CD1c-positive myeloid dendritic cell (primary cell): Measurements from ENCODE around the gene WFDC12.

Experiments
- DNase-seq: peaks from one replicate; pipeline ENCODE4 v3.0.0-alpha.2; 2016; ENCODE audit errors: extremely low spot score

WFDC12 gene

DNA sequence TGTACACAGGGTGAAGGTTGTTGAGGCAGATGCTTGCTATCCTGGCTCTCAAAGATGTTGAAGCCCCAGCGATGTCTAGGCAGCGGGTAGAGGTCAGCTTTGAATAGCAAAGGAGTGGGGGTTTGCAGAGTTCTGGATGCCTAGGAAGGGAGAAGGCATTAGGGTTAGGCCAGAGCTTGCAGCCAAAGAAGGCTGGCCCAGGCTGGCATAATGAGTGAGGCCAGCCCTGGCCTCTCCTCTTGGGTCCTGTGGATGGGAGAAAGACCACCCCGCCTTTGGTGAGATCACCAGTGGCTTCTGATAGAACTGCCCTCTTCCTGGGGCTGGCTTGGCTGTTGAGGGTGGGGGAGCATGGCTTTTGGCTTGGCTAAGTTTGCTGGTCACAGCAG is 8.9 kb downstream of the WFDC12 start:
- DNase-seq: no peak

DNA sequence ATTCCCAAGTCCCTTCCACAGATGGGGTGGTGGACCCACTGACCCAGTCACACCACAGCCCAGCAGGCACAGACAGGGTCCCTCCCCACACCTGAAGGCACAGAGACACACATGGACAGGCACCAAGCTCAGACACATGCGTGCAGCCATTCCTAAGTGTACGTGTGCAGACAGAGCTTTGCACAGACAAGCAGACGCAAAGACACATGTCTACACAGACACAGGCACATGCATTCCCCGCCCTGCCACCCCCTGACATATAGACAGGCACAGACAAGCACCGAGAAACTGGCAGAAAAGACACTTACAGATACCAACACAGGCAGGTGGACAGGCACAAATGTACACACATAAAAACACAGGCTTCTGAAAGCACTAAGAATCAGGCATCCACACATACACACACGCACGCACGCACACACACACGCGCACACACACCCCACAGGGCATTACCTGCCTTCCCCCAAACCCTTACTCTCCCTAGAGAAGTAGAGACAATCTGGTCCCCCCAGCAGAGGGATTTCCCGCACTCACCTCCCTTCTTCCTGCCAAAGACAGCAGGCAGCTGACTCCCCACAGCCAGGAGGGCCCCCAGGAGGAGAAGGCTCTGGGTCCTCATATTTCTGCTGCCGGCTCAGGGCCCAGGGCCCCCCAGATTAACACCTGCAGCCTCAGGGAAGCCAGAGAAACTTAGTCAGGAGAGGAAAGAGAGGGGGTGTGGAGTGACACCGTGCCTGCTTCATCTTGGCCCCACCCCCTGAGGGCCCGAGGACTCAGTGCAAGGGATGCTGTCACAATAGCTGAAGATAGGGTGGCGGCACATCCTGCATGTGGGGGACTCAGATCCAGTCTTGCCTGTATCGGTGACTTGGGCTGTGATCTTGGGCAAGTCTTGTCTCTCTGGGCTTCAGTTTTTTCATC is 9.5 kb downstream of the WFDC12 start, which contains the start of gene WFDC5:
TSS of gene WFDC5 (minus strand) at position 710 of the 921 bp plus-strand sequence. CDS start at position 619, 91 bp downstream.
- no peak for DNase-seq

DNA sequence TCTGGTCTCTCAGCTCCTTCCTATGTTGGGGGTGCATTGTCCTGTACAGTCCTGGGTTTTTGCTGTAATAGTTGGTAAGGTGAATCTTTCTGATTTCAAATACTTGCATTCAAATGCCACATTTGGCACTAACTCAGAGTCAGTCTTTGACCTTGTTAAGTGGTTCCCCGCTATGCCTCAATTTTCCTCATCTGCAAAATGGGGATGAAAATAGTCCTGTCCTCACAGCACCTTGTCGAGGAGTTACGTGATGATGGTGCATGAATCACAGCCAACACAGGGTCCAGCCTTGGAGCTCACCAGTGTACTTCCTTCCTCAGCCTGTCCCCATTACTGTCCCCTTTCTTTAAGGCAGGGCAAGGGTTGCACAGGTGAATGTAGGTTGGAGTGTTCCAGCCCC is 10.4 kb downstream of the WFDC12 start:
- DNase-seq: no peak

DNA sequence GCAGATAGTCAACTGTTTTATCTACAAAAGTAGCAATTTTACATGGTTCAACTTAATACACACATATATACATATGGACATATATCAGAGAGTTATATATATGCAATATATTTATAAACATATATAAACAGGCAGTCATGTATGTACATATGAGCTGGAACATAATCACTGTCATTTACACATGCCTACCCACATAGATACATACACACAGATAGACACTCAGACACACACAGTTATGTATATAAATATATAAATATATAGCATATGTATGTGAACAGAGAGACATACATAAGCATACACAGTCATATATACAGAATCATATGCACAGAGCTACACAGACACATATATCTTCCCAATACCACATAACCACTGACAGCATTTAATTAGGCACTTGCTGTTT is 11.5 kb downstream of the WFDC12 start:
- DNase-seq: no peak

DNA sequence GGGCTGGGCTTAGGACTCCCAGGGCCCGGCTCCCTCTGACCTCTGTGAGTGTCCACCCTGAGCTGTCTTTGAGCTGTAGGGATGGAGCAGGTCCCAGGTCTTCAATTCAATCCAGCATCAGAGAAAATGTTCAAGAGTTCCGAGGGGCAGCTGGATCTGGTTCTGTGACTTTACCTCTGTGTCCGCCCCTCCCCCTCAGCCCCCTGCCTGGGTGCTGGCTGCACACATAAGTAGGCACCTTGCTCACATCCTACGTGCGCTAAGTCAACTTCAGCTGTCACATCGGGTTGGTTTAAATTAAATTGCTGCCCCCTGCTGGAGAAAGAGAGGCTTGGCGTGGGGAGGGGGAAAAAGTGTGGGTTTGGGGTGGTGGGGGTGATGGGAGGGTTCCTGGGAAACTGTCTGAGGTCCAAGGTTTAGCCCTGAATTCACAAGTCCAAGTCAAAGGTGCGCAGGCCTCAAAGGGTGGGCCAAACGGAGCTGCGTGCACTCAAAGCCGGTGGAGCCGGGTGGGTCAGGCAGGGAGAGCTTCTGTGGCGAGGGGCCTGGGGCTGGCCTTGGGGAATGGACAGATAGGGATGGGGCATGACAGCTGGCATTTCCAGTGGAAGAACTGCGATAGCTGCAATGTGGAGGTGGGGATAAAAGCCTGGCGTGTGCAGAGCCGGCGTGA is 12.3 kb downstream of the WFDC12 start:
- DNase-seq: peak; percentile 20

DNA sequence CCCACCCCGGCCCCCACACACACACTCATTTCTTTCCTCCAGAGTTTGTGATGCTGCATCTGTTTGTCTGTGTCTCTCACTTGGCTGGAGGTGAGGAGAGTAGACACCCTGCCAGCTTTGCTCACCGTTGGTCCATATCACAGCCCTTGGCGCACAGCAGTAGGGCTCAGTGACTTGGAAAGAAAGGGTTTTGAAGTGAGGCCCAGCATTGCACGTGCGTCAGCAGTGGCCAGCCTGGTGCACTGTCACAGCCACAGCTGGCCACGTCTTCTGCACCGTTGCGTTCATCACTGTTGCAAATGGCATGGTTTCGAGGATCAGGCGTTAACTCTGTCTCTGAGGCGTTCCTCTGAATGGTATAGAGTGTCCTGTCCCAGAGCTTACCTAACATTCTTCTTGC is 13.0 kb downstream of the WFDC12 start:
- no peak for DNase-seq

DNA sequence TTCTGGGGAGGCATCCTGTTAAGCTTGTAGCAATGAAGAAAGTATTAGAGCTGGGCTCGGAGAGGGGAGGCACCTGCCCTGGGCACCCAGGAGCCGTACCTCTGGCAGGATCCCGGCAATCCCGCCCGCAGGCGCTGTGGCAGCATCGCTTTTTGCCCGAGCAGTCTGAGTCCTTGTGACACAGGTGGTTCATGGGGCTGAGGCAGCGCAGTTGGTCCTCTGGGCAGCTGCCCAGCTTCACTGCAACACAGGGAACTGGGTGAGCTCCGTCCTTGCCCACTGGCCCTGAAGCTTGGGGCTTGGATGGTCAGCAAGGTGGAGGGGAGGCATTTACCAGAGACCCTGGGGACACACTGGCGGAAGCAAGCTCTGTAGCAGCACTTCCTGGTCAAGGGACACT is 14.0 kb downstream of the WFDC12 start:
- no peak for DNase-seq

DNA sequence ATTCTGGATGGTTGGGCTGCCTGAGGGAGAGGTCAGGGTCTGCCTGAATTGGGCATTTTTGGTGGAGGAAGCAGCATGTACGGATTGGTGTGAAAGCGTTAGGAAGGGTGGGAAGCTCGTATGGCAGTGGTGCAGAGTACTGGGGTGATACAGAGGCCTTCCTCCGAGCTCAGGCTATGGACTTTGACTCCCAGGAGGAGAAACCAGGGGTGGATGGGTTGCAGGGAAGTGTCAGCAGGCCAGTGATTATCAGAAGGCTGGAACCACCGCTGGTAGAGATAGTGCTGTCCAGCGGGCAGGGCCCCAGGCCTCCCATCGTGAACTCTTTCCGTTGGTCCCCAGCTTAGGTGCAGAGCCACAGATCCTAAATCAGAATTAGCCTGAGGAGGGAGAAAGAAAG is 14.6 kb downstream of the WFDC12 start:
- DNase-seq: no peak

DNA sequence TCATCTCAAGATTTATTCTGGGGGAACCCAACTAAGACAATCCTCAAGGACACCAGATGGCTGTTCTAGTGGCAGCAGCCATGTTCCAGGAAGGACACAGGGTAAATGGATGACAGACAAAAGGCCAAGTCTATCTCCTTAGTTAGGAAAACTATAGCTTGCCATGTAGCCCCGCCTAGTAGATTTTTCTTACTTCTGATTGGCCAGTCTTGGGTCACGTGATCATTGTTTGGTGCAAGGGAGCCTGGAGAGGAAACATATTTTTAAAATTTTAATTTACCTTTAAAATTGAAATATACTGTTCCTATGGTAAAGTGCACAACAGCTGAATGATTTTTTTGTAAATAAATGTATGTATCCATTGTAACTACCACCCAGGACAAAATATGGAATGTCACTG is 18.9 kb downstream of the WFDC12 start:
- no peak for DNase-seq

DNA sequence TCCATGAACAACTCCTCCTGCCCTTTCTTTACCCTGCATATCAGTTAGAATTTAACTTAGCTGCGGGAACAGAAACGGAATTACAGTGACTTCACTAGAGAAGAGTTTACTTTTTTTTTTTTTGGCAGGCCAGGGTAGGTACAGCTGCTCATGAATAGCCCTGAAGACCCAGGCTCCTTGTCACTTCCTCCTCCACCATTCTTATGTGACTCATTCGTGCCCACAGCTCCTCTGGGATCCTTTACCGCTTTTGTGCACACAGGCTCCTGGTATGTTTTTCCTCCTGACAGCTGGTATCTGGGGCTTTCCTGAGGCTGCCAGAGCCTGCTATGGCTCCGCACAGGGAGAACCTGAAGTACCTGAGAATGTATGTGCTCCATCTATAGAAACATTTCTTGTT is 19.5 kb downstream of the WFDC12 start:
- no peak for DNase-seq

DNA sequence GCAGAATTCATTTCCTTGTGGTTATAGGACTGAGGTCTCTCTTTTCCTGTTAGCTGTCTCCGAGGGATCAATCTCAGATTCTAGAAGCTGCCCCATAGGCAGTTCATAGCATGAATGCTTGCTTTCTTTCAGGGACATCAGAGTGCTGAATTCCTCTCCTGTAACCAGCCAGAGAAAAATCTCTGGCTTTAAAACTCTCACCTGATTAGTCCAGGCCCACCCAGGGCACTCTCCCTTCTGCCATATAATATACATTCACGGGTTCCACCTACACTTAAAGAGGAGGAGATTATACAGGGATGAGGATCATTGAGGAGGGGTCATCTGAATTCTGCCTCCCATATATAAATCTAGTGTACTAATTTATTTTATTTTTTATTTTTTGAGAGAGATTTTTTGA is 21.2 kb downstream of the WFDC12 start:
- DNase-seq: no peak

DNA sequence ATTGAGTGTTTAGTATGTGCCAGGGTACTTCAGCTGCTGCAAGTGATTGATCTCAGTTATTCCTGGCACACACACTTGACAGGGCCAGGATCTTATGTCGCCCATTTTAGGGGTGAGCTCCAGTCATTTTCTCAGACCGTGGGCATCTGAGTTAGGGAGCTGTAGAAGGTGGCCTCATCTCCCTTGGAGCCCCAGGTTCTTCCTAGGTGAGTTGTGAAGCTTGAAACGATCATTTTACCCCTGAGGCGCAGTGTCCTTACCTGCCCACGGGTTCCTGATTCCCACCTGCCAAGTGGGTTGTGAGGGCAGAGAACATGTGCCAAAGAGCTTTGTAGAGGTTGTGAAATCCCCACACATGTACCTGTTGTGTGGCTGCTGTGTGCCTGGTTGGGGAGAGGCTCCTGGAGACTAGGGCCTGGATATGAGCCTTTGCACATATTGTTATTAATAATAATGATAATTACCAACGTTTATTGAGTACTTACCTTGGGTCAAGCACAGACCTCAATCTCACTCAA is 22.9 kb downstream of the WFDC12 start:
- no peak for DNase-seq

DNA sequence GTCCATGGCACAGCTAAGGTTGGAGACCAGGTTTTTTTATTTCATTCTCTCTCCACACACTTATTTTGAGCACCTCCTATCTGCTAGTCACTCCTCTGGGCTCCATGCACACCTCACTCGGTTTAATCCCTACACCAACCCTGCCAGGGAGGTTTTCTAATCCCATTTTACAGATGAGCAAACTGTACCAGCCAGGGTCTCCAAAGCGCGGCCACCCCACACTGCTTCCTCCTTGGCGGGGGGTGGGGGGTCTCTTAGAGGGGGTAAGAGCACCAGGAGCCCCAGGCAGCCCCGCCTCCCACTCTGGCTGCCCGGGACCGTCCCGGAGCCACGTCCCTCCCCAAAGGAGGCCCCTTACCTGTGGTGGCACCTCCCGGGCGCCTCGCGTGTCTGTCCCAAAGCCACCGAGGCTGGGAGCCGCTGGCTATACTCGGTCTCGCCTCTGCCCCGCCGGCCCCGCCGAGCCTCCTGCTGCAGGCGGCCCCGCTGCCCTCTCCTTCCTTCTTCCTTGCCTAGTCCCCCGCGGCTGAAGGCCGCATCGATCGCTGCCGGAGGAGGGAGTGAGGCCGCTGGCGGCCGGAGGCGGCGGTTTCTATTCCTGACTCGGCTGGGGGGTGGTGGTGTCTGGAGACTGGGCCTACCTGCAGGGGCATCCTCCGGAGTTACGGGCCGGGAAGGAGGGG is 23.6 kb downstream of the WFDC12 start, which contains the start of gene KCNS1:
TSS of gene KCNS1 (minus strand) at position 565 of the 683 bp plus-strand sequence. CDS start 1,891 bp downstream, outside the sequence.
- no peak for DNase-seq

DNA sequence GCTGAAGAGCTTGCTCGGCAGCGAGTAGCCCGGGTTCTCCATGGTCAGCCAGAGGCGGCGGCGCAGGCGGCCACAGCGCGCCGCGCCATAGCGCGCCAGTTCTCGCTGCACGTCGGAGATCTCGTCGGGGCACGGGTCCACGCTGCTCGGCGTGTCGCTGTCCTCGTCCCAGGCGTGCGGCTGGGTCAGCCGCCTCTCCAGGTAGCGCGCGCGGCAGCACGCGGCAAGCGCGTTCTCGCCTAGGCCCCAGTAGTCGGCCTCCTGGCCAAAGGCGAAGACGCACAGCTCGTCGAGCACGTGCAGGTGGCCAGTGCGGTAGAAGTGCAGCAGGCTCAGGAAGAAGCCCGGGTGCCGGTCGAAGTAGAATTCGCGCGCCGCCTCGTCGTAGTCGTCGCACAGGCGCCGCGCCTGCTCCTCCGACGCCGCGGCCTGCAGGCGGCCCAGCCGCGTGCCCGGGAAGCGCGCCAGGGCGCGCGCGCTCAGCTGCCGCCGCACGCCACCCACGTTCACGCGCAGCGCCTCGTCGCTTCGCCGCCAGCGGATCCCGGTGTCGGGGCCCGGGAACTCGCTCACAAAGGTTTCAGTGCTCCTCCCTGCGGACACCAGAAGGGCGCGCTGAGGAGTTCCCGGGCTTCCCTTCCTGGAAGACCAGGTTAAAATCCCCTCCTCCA is 26.0 kb downstream of the WFDC12 start:
- DNase-seq: peak; percentile 39

DNA sequence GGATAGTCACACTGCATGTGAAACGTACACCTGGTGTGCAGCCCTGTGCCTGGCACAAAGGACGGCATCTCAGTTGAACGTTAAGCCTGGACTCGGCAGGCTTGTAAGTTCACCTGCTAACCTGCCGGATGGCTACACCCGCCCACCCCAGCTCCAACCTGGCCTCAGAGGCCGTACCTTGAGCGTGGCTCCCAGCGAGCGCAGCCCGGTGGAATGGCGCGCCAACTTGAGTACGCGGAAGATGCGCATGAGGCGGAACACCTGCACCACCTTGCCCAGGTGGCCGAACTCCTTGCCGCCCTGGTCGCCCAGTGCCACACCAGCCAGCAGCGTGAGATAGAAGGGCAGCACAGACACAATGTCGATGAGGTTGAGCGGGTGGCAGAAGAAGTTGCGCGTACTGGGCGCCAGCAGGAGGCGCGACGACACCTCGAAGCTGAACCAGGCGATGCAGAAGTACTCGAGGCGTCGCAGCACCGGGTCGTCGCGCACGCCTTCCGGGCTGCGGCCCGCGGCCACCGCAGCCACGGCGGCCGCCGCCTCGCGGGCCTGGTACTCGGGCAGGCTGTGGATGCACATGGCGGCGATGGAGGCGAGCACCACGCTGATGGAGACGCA is 26.7 kb downstream of the WFDC12 start:
- DNase-seq: peak; percentile 59

DNA sequence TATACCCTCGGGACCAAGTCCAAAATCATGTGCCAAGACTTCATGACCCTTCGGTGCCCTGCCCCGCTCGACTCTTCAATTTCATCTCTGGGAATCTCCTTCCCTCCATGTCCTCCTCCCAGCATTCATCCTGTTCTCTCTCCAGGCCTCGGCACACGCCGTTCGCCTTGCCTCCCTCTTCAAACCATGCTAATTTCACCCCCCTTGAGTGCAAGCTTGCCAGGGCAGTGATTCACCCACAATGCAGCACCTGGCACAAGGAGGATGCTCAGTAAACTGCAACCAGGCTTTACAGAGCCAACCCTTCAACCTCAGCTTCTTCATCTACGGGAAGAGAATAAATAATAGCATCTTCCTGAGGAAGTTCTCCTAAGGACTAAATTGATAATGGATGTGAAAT is 27.5 kb downstream of the WFDC12 start:
- no peak for DNase-seq

DNA sequence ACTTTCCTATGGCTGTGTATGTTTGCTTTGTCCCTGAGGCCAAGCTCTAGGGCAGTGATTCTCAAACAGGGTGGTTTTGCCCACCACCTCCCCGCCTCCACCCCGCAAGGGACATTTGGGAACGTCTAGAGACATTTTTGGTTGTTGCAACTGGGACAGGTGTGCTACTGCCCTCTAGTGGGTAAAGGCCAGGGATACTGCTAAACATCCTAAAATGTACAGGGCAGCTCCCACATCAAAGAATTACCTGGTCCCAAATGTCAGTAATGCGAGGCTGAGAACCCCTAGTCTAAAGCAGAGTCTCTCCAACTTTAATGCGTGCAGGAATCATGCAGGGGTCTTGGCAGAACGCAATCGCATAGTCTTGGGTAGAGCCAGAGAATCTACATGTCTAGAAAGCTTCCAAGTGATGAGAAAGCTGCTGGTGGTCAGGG is 28.4 kb downstream of the WFDC12 start:
- peak; percentile 63 for DNase-seq

DNA sequence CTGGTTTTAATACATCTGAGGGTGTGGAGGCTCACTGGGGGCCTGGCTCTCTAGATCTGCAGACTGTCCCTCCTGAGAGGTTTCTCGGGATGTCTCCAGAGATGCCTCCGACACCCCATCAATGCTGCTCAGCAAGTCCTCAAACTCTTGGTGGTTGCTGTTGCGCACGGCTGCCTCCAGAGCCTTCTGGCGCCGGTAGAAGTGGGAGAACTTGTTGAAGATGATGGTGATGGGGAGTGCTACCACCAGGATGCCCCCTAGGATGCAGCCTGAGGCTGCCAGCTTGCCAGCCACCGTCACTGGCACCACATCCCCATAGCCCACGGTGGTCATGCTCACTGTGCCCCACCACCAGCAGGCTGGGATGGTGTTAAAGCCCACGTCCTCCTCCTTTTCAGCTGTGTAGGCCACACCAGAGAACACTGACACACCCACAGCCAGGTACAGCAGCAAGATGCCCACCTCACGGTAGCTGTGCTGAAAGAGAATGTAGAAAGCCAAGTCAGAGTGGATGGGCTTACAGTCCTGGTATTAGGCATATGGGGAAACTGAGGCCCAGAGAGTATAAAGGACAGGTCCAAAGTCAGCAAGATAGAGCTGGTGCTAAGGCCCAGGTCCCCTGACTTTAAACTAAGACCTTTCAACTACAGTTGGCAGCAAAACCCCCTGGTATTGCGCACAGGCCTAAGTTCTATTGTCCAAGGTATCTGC is 29.2 kb downstream of the WFDC12 start:
- no peak for DNase-seq

DNA sequence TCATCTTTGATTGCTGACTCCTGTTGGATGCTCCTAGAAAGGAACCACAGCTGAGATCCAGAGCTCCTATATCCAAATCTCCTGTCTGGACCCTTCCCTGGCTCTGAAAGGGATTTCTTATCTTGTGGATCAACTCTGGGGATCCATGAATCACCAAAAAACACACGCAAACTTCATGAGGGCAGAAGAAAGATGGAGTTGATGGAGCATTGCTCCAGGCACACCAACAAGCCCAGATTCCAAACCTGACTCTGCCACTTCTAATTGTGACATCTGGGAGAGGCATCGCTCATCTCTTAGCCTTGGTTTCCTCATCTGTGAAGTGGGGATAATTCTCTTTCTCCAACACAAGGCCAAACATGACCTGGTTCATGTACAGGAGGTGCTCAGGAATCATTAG is 30.1 kb downstream of the WFDC12 start:
- DNase-seq: no peak

DNA sequence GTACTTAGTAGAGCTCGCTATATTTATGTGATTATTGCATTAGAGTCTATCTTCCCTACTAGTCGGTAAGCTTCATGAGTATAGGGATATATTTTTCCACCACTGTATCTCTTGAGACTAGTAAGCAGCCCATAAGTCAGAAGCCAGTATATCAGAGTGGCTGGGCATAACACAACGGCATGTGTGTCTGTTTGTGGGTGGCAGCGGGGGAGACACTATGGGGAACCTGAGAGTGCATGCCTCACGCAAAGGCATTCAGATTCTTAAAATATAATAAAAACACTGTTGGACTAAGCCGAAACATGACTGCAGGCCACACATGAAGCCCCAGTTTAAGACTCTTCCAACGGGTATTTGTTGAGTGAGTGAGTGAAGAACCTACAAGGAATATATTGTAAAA is 31.4 kb downstream of the WFDC12 start:
- DNase-seq: no peak
